Suprapubic skin (tissue), 3 donors: ENCODE data around the gene GADD45G.

ENCODE experiments used
- EP300 ChIP-seq: sonication (generic); formaldehyde crosslinking; IDR thresholded peaks from one replicate; pipeline ENCODE4 v1.6.1; 2017; ENCODE audit warnings: antibody characterized with exemption
- TF ChIP-seq, protein P1 (sequence below), 2 donors: fragments of 200-600 bp in 1 of 2; fragments of 450-650 bp in 1 of 2; sonication (generic) in 1 of 2; IDR thresholded peaks; one replicate each; pipeline ENCODE4 v1.5.1; 2016 to 2019; ENCODE audit warnings: antibody characterized with exemption in 2 of 2, mild to moderate bottlenecking in 1 of 2, moderate library complexity in 1 of 2

- peak; percentile 92 for TF ChIP-seq EP300
- TF ChIP-seq, protein P1, sequence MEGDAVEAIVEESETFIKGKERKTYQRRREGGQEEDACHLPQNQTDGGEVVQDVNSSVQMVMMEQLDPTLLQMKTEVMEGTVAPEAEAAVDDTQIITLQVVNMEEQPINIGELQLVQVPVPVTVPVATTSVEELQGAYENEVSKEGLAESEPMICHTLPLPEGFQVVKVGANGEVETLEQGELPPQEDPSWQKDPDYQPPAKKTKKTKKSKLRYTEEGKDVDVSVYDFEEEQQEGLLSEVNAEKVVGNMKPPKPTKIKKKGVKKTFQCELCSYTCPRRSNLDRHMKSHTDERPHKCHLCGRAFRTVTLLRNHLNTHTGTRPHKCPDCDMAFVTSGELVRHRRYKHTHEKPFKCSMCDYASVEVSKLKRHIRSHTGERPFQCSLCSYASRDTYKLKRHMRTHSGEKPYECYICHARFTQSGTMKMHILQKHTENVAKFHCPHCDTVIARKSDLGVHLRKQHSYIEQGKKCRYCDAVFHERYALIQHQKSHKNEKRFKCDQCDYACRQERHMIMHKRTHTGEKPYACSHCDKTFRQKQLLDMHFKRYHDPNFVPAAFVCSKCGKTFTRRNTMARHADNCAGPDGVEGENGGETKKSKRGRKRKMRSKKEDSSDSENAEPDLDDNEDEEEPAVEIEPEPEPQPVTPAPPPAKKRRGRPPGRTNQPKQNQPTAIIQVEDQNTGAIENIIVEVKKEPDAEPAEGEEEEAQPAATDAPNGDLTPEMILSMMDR (IDR thresholded peaks at IDR 0.05) = no peak
Observed at GRCh38 chr9:89621676-89622075, 16.9 kb downstream of the GADD45G start.
